Activated CD8-positive, alpha-beta T cell treated with anti-CD3 and anti-CD28 coated beads for 36 hours (primary cell): ENCODE data around the gene CEBPG. TPM values are rescaled to one million over a fixed set of nuclear protein-coding genes. Genes with fewer than 3 reads are reported as not detected.

Experiments used
- ATAC-seq: fragments of 200-7000 bp; cut with Tn5 transposase; one replicate; pipeline ENCODE4 v1.10.0; 2021; ENCODE audit warnings: mild to moderate bottlenecking, moderate library complexity
- CTCF ChIA-PET: fragments of 350-600 bp; sonication (Branson Sonifier 250); formaldehyde crosslinking; loops from one replicate; lab custom pipeline; 2021; ENCODE audit warnings: antibody characterized with exemption; lab: Charles Lee
- POLR2A ChIA-PET: fragments of 350-600 bp; sonication (Branson Sonifier 250); formaldehyde crosslinking; loops from one replicate; lab custom pipeline; 2021; ENCODE audit warnings: antibody characterized with exemption; lab: Charles Lee
- DNase-seq: peaks from one replicate; pipeline ENCODE4 v3.0.0-alpha.2; 2020
- H3K27ac Mint-ChIP-seq: one replicate; pipeline ENCODE4 v1.8.0; 2021; ENCODE audit warnings: mild to moderate bottlenecking, mixed read lengths
- H3K27me3 Mint-ChIP-seq: one replicate; pipeline ENCODE4 v1.8.0; 2021; ENCODE audit warnings: mixed read lengths
- H3K36me3 Mint-ChIP-seq: one replicate; pipeline ENCODE4 v1.8.0; 2021; ENCODE audit warnings: low read depth, mixed read lengths
- H3K4me1 Mint-ChIP-seq: one replicate; pipeline ENCODE4 v1.8.0; 2021; ENCODE audit warnings: low read depth, mixed read lengths
- H3K4me3 Mint-ChIP-seq: one replicate; pipeline ENCODE4 v1.8.0; 2021; ENCODE audit warnings: mild to moderate bottlenecking, moderate library complexity, mixed read lengths
- H3K9me3 Mint-ChIP-seq: one replicate; pipeline ENCODE4 v1.8.0; 2021; ENCODE audit warnings: mixed read lengths
- CTCF ChIP-seq: fragments of 200-600 bp; IDR thresholded peaks from one replicate; pipeline ENCODE4 v1.8.0; 2022; ENCODE audit warnings: antibody characterized with exemption, mild to moderate bottlenecking
- intact Hi-C: fragments of 100-400 bp; cut with micrococcal nuclease; formaldehyde crosslinking; loops from one replicate; pipeline ENCODE4 v1.10.0; 2022
- total RNA-seq, 2 experiments: library from RNA; stranded (reverse); gene quantifications; one replicate each; pipeline ENCODE4 v1.2.3, GENCODE V29; 2021

CEBPG gene
- total RNA-seq, 2 experiments from 2014 or later = 28.3 to 30.1 TPM

- Mint-ChIP-seq H3K4me1 (no peaks in the 10 kb centered on the region), H3K4me3 (no peak overlapping the region), H3K36me3 (no peaks in the 10 kb centered on the region), H3K27ac (no peak overlapping the region), H3K27me3 (peaks cover 34% of the 10 kb centered on the region), H3K9me3 (no peaks in the 10 kb centered on the region)
- no peak for TF ChIP-seq CTCF
- ChIA-PET POLR2A (no interaction called here), CTCF (interaction anchor here (1.1 to 1.5 kb wide), 2 partner anchors 41 to 71 kb away, joined by 3 to 4 read pairs; no protein-coding TSS in a partner anchor)
- intact Hi-C loops = no loop called here
- ATAC-seq (no peak), DNase-seq (no peak)
These were observed 29.0 kb upstream of the CEBPG start for GRCh38 chr19:33344573-33344925.

GRCh38 chr19:33345163-33345562 lies 28.3 kb upstream of the CEBPG start:
- no peak for TF ChIP-seq CTCF
- no peak for DNase-seq
- ChIA-PET POLR2A (no interaction called here), CTCF (interaction anchor here (1.1 kb wide), 1 partner anchor 42 kb away, joined by 3 read pairs; no protein-coding TSS in a partner anchor)
- ATAC-seq = no peak
- Mint-ChIP-seq H3K27ac (no peak overlapping the region), H3K27me3 (peaks cover 34% of the 10 kb centered on the region), H3K9me3 (no peaks in the 10 kb centered on the region), H3K4me1 (no peaks in the 10 kb centered on the region), H3K4me3 (no peak overlapping the region), H3K36me3 (no peaks in the 10 kb centered on the region)
- intact Hi-C loops = no loop called here

DNA sequence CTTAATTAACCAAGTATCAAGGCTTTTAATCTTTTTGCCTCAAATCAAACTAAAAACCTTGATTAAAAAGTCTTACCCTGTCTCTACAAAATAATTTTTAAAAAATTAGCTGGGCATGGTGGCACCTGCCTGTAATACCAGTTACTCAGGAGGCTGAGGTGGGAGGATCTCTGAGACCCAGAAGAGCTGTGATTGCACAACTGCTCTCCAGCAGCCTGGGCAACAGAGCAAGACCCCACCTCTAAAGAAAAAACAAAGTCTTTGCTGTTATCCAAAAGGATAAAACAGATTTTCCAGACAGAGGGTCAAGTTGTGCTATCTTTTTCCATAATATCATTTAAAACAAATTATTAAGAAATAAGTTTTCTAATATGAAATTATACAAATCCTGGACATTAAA lies 26.8 kb upstream of the CEBPG start:
- Mint-ChIP-seq H3K27ac (no peak overlapping the region), H3K27me3 (peaks cover 32% of the 10 kb centered on the region), H3K36me3 (no peaks in the 10 kb centered on the region), H3K9me3 (no peaks in the 10 kb centered on the region), H3K4me1 (no peaks in the 10 kb centered on the region), H3K4me3 (no peak overlapping the region)
- TF ChIP-seq CTCF = no peak
- no peak for ATAC-seq
- ChIA-PET CTCF (no interaction called here), POLR2A (no interaction called here)
- intact Hi-C loops = no loop called here
- no peak for DNase-seq

- intact Hi-C loops = no loop called here
- TF ChIP-seq CTCF = no peak
- no peaks in the 10 kb centered on the region for H3K36me3 Mint-ChIP-seq
- ATAC-seq = no peak
- ChIA-PET POLR2A (no interaction called here), CTCF (interaction anchor here (1.6 kb wide), 1 partner anchor 69 kb away, joined by 7 read pairs; no protein-coding TSS in a partner anchor)
- no peak for DNase-seq
- H3K4me3 Mint-ChIP-seq = no peak overlapping the region
- no peak overlapping the region for H3K27ac Mint-ChIP-seq
- no peaks in the 10 kb centered on the region for H3K9me3 Mint-ChIP-seq
- H3K27me3 Mint-ChIP-seq = peaks cover 32% of the 10 kb centered on the region
- no peaks in the 10 kb centered on the region for H3K4me1 Mint-ChIP-seq
These were observed 26.2 kb upstream of the CEBPG start for GRCh38 chr19:33347300-33347699.

- Mint-ChIP-seq H3K4me1 (no peaks in the 10 kb centered on the region), H3K27ac (no peak overlapping the region), H3K36me3 (no peaks in the 10 kb centered on the region), H3K4me3 (no peak overlapping the region), H3K27me3 (peaks cover 26% of the 10 kb centered on the region), H3K9me3 (no peaks in the 10 kb centered on the region)
- DNase-seq (no peak), ATAC-seq (no peak)
- intact Hi-C loops = no loop called here
- no peak for TF ChIP-seq CTCF
- ChIA-PET POLR2A (interaction anchor here (1.0 to 1.5 kb wide), 2 partner anchors 9 to 11 kb away, joined by 4 to 5 read pairs; no protein-coding TSS in a partner anchor), CTCF (interaction anchor here (1.0 to 1.6 kb wide), 3 partner anchors 45 to 164 kb away, joined by 3 to 7 read pairs (median 3); no protein-coding TSS in a partner anchor)
These were observed 25.1 kb upstream of the CEBPG start for GRCh38 chr19:33348301-33349010.
